ENCODE measurements around the gene TSFM.

The TSFM gene

GRCh38 chr12:57735952-57736740 is 46.4 kb upstream of the TSFM start:
- peaks cover 0 to 27% of the 10 kb centered on the region in 2 donors for H3K36me3 ChIP-seq (replicated peaks in 1 of 2; ENCODE audit: control insufficient read depth in 2 of 2, insufficient read depth in 2 of 2, low read length in 2 of 2)
- peak overlapping the region; percentile 92 for H2AFZ ChIP-seq (ENCODE audit: low read length)
- no peak overlapping the region for H2BK5ac ChIP-seq (ENCODE audit: low read length)
- H2BK120ac ChIP-seq (ENCODE audit: low read depth, low read length) = no peak overlapping the region
- peaks cover 3 to 92% (median 26%) of the 10 kb centered on the region in 3 experiments for H3K27me3 ChIP-seq (ENCODE audit: control insufficient read depth in 3 of 3, insufficient read depth in 3 of 3, low read depth in 1 of 3, low read length in 3 of 3)
- no peak for DNase-seq (ENCODE audit: low spot score)
- peak overlapping the region; percentile 40 for H3K18ac ChIP-seq (ENCODE audit: low read length)
- no peak overlapping the region for H3K4ac ChIP-seq (ENCODE audit: low read length)
- no peak overlapping the region for H4K8ac ChIP-seq (ENCODE audit: low read depth, low read length)
- peak overlapping the region; percentile 70 for H3K23ac ChIP-seq (ENCODE audit: low read depth, low read length, poor library complexity)
- no peak overlapping the region for H3K27ac ChIP-seq (replicated peaks; ENCODE audit: low read length)
- peaks cover 0 to 4% of the 10 kb centered on the region in 2 donors for H3K9me3 ChIP-seq (replicated peaks in 1 of 2; ENCODE audit: control insufficient read depth in 2 of 2, insufficient read depth in 1 of 2, low read depth in 1 of 2, low read length in 2 of 2)
- WGBS, 2 donors (ENCODE audit: extremely low coverage in 2 of 2, insufficient read length in 2 of 2, insufficient replicate concordance in 1 of 2) = no CpG with 5 or more reads among the region's 49 CpGs
- H3K4me1 ChIP-seq (ENCODE audit: control insufficient read depth in 2 of 2, insufficient read depth in 1 of 2, low read depth in 1 of 2, low read length in 2 of 2) = peaks cover 18 to 30% of the 10 kb centered on the region in 2 donors
- H2AK5ac ChIP-seq (ENCODE audit: low read depth, low read length) = no peak overlapping the region
- H3K4me3 ChIP-seq (ENCODE audit: low read length in 2 of 2) = peak overlapping the region in 1 of 2 donors; percentile 33
- H2BK15ac ChIP-seq (ENCODE audit: low read length) = no peak overlapping the region
- H3K79me1 ChIP-seq (ENCODE audit: low read depth, low read length) = no peaks in the 10 kb centered on the region
- no peak overlapping the region for H4K91ac ChIP-seq (ENCODE audit: low read depth, low read length, poor library complexity)
- peak overlapping the region; percentile 41 for H3K4me2 ChIP-seq (ENCODE audit: insufficient read depth, low read length, poor library complexity, severe bottlenecking)
- H3K14ac ChIP-seq (ENCODE audit: low read length) = no peak overlapping the region
- no peak overlapping the region for H2BK12ac ChIP-seq (ENCODE audit: low read length)
- no peak overlapping the region for H3K9ac ChIP-seq (ENCODE audit: low read depth, low read length, poor library complexity)

- Histone ChIP-seq H3K27ac (replicated peaks; ENCODE audit: low read length) (no peak overlapping the region), H3K4ac (ENCODE audit: low read length) (no peak overlapping the region), H4K91ac (ENCODE audit: low read depth, low read length, poor library complexity) (no peak overlapping the region), H2AFZ (ENCODE audit: low read length) (peak overlapping the region; percentile 92), H2BK5ac (ENCODE audit: low read length) (no peak overlapping the region), H2AK5ac (ENCODE audit: low read depth, low read length) (peak overlapping the region; percentile 16), H3K36me3 (replicated peaks in 1 of 2; ENCODE audit: control insufficient read depth in 2 of 2, insufficient read depth in 2 of 2, low read length in 2 of 2) (peaks cover 0 to 20% of the 10 kb centered on the region in 2 donors), H3K14ac (ENCODE audit: low read length) (peak overlapping the region; percentile 66), H3K23ac (ENCODE audit: low read depth, low read length, poor library complexity) (peak overlapping the region; percentile 70), H2BK15ac (ENCODE audit: low read length) (no peak overlapping the region), H3K27me3 (ENCODE audit: control insufficient read depth in 3 of 3, insufficient read depth in 3 of 3, low read depth in 1 of 3, low read length in 3 of 3) (peaks cover 3 to 91% (median 26%) of the 10 kb centered on the region in 3 experiments), H3K4me2 (ENCODE audit: insufficient read depth, low read length, poor library complexity, severe bottlenecking) (peak overlapping the region; percentile 92), H3K9me3 (replicated peaks in 1 of 2; ENCODE audit: control insufficient read depth in 2 of 2, insufficient read depth in 1 of 2, low read depth in 1 of 2, low read length in 2 of 2) (peaks cover 0 to 4% of the 10 kb centered on the region in 2 donors), H3K18ac (ENCODE audit: low read length) (no peak overlapping the region), H2BK120ac (ENCODE audit: low read depth, low read length) (no peak overlapping the region), H3K9ac (ENCODE audit: low read depth, low read length, poor library complexity) (no peak overlapping the region), H4K8ac (ENCODE audit: low read depth, low read length) (no peak overlapping the region), H2BK12ac (ENCODE audit: low read length) (no peak overlapping the region), H3K4me3 (ENCODE audit: low read length in 2 of 2) (peak overlapping the region in 1 of 2 donors; percentile 66), H3K79me1 (ENCODE audit: low read depth, low read length) (no peaks in the 10 kb centered on the region), H3K4me1 (ENCODE audit: control insufficient read depth in 2 of 2, insufficient read depth in 1 of 2, low read depth in 1 of 2, low read length in 2 of 2) (peaks cover 18 to 34% of the 10 kb centered on the region in 2 donors)
- DNase-seq (ENCODE audit: low spot score) = no peak
- WGBS, 2 donors (ENCODE audit: extremely low coverage in 2 of 2, insufficient read length in 2 of 2, insufficient replicate concordance in 1 of 2) = no CpG with 5 or more reads among the region's 31 CpGs
These were observed 45.7 kb upstream of the TSFM start for GRCh38 chr12:57736741-57737466.

GRCh38 chr12:57737467-57738460 is 44.8 kb upstream of the TSFM start:
- no peak overlapping the region for H4K8ac ChIP-seq (ENCODE audit: low read depth, low read length)
- H2BK120ac ChIP-seq (ENCODE audit: low read depth, low read length) = no peak overlapping the region
- H3K79me1 ChIP-seq (ENCODE audit: low read depth, low read length) = no peaks in the 10 kb centered on the region
- H3K4me1 ChIP-seq (ENCODE audit: control insufficient read depth in 2 of 2, insufficient read depth in 1 of 2, low read depth in 1 of 2, low read length in 2 of 2) = peaks cover 18 to 34% of the 10 kb centered on the region in 2 donors
- H3K36me3 ChIP-seq (replicated peaks in 1 of 2; ENCODE audit: control insufficient read depth in 2 of 2, insufficient read depth in 2 of 2, low read length in 2 of 2) = peaks cover 0 to 11% of the 10 kb centered on the region in 2 donors
- H3K9me3 ChIP-seq (replicated peaks in 1 of 2; ENCODE audit: control insufficient read depth in 2 of 2, insufficient read depth in 1 of 2, low read depth in 1 of 2, low read length in 2 of 2) = peaks cover 0 to 4% of the 10 kb centered on the region in 2 donors
- peak overlapping the region; percentile 91 for H3K18ac ChIP-seq (ENCODE audit: low read length)
- no peak overlapping the region for H4K91ac ChIP-seq (ENCODE audit: low read depth, low read length, poor library complexity)
- H3K23ac ChIP-seq (ENCODE audit: low read depth, low read length, poor library complexity) = peak overlapping the region; percentile 53
- no peak overlapping the region for H3K14ac ChIP-seq (ENCODE audit: low read length)
- H3K4ac ChIP-seq (ENCODE audit: low read length) = no peak overlapping the region
- no CpG with 5 or more reads among the region's 110 CpGs for WGBS, 2 donors (ENCODE audit: extremely low coverage in 2 of 2, insufficient read length in 2 of 2, insufficient replicate concordance in 1 of 2)
- no peak for DNase-seq (ENCODE audit: low spot score)
- peak overlapping the region; percentile 92 for H3K4me2 ChIP-seq (ENCODE audit: insufficient read depth, low read length, poor library complexity, severe bottlenecking)
- peak overlapping the region; percentile 47 for H3K9ac ChIP-seq (ENCODE audit: low read depth, low read length, poor library complexity)
- H2BK15ac ChIP-seq (ENCODE audit: low read length) = no peak overlapping the region
- peaks cover 3 to 87% (median 26%) of the 10 kb centered on the region in 3 experiments for H3K27me3 ChIP-seq (ENCODE audit: control insufficient read depth in 3 of 3, insufficient read depth in 3 of 3, low read depth in 1 of 3, low read length in 3 of 3)
- H3K4me3 ChIP-seq (ENCODE audit: low read length in 2 of 2) = peak overlapping the region; percentile 66 to 81
- H2BK12ac ChIP-seq (ENCODE audit: low read length) = no peak overlapping the region
- H2AFZ ChIP-seq (ENCODE audit: low read length) = peak overlapping the region; percentile 86
- no peak overlapping the region for H3K27ac ChIP-seq (replicated peaks; ENCODE audit: low read length)
- peak overlapping the region; percentile 44 for H2AK5ac ChIP-seq (ENCODE audit: low read depth, low read length)
- no peak overlapping the region for H2BK5ac ChIP-seq (ENCODE audit: low read length)

Data from neuronal stem cell (in vitro differentiated cells).